DOHH2 (cell line): Measurements from ENCODE around the gene RCAN2.

Experiments
- H3F3A ChIP-seq: fragments of 200-600 bp; sonication (generic), shearing (Covaris generic); 2 replicates; pipeline ENCODE4 v1.6.0; 2016; ENCODE audit warnings: antibody characterized with exemption, mild to moderate bottlenecking; ENCODE audit not compliant: control insufficient read depth, insufficient read depth
- H3K27ac ChIP-seq: fragments of 200-600 bp; sonication (generic); 2 replicates; pipeline ENCODE4 v1.5.1; 2014; ENCODE audit warnings: low read depth, mild to moderate bottlenecking, low read length, moderate library complexity
- H3K27me3 ChIP-seq: fragments of 200-600 bp; sonication (generic); 2 replicates; pipeline ENCODE4 v1.6.1; 2014; ENCODE audit warnings: mild to moderate bottlenecking, low read length, mixed read lengths; ENCODE audit not compliant: control insufficient read depth
- H3K36me3 ChIP-seq: fragments of 200-600 bp; sonication (generic); 2 replicates; pipeline ENCODE4 v1.6.1; 2014; ENCODE audit warnings: mild to moderate bottlenecking, low read length, moderate library complexity, mixed read lengths; ENCODE audit not compliant: control insufficient read depth
- H3K4me1 ChIP-seq: fragments of 200-600 bp; sonication (generic); 2 replicates; pipeline ENCODE4 v1.6.1; 2014; ENCODE audit warnings: mild to moderate bottlenecking, low read length, mixed read lengths; ENCODE audit not compliant: control insufficient read depth
- H3K4me2 ChIP-seq: fragments of 200-600 bp; sonication (generic); 2 replicates; pipeline ENCODE4 v1.6.0; 2014; ENCODE audit warnings: mild to moderate bottlenecking, low read length, moderate library complexity
- H3K4me3 ChIP-seq: fragments of 200-600 bp; sonication (generic); 2 replicates; pipeline ENCODE4 v1.5.1; 2014; ENCODE audit warnings: mild to moderate bottlenecking, low read length, mixed read lengths
- H3K79me2 ChIP-seq: fragments of 200-600 bp; sonication (generic); 2 replicates; pipeline ENCODE4 v1.6.1; 2014; ENCODE audit warnings: mild to moderate bottlenecking, low read length, mixed read lengths; ENCODE audit not compliant: control insufficient read depth
- H3K9me2 ChIP-seq: fragments of 200-600 bp; sonication (generic); replicated peaks from 2 replicates; pipeline ENCODE4 v1.6.1; 2014; ENCODE audit warnings: mild to moderate bottlenecking, low read length, mixed read lengths; ENCODE audit not compliant: control insufficient read depth
- H3K9me3 ChIP-seq: fragments of 200-600 bp; sonication (generic); 2 replicates; pipeline ENCODE4 v1.6.1; 2014; ENCODE audit warnings: antibody characterized with exemption, low read length, mixed read lengths; ENCODE audit not compliant: control insufficient read depth, insufficient read depth
- H4K20me1 ChIP-seq: fragments of 200-600 bp; sonication (generic); 2 replicates; pipeline ENCODE4 v1.6.0; 2014; ENCODE audit warnings: low read depth, mild to moderate bottlenecking, antibody characterized with exemption, low read length, moderate library complexity; ENCODE audit not compliant: control insufficient read depth, insufficient read depth
- EZH2phosphoT487 ChIP-seq: fragments of 200-600 bp; sonication (generic); IDR thresholded peaks from 2 replicates; pipeline ENCODE4 v1.6.1; 2017; ENCODE audit warnings: borderline replicate concordance, mild to moderate bottlenecking, antibody characterized with exemption, low read length, moderate library complexity, mixed read lengths
- TF ChIP-seq, protein P1 (sequence below): fragments of 200-600 bp; sonication (generic); IDR thresholded peaks from one replicate; pipeline ENCODE4 v1.5.1; 2014; ENCODE audit warnings: antibody characterized with exemption, mild to moderate bottlenecking, low read depth, low read length; ENCODE audit not compliant: poor library complexity, severe bottlenecking

Gene RCAN2

DNA sequence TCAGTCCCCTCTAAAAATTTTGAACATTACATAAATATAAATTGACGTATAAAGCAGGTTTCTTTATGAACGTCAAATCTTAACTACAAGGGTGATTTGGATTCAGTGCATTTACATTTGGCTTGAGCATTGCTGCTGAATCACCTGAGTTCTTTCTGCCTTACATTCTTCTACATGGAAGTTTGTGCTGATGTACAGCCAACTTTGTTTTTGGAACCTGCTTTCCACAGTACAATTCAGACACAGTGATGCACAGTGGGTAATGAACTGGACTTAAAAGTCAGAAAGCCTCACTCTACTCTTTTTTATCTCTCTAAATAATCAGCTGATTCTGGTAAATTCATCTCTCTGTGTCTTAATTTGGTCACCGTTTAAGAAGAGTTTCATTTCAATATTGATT is 47.6 kb downstream of the RCAN2 start:
- Histone ChIP-seq H3K4me3 (no peak overlapping the region), H3K4me2 (no peak overlapping the region), H4K20me1 (no peaks in the 10 kb centered on the region), H3K4me1 (no peaks in the 10 kb centered on the region), H3K27ac (no peak overlapping the region), H3K36me3 (no peaks in the 10 kb centered on the region), H3K79me2 (no peaks in the 10 kb centered on the region), H3K9me3 (0 out of 2 replicates have a peak, but pooled peaks cover 6% of the 10 kb centered on the region), H3K27me3 (0 out of 2 replicates have a peak, but pooled peaks cover 3% of the 10 kb centered on the region), H3F3A (no peaks in the 10 kb centered on the region), H3K9me2 (no peaks in the 10 kb centered on the region)
- TF ChIP-seq, protein P1, sequence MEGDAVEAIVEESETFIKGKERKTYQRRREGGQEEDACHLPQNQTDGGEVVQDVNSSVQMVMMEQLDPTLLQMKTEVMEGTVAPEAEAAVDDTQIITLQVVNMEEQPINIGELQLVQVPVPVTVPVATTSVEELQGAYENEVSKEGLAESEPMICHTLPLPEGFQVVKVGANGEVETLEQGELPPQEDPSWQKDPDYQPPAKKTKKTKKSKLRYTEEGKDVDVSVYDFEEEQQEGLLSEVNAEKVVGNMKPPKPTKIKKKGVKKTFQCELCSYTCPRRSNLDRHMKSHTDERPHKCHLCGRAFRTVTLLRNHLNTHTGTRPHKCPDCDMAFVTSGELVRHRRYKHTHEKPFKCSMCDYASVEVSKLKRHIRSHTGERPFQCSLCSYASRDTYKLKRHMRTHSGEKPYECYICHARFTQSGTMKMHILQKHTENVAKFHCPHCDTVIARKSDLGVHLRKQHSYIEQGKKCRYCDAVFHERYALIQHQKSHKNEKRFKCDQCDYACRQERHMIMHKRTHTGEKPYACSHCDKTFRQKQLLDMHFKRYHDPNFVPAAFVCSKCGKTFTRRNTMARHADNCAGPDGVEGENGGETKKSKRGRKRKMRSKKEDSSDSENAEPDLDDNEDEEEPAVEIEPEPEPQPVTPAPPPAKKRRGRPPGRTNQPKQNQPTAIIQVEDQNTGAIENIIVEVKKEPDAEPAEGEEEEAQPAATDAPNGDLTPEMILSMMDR, result no peak
- no peak for TF ChIP-seq EZH2phosphoT487

DNA sequence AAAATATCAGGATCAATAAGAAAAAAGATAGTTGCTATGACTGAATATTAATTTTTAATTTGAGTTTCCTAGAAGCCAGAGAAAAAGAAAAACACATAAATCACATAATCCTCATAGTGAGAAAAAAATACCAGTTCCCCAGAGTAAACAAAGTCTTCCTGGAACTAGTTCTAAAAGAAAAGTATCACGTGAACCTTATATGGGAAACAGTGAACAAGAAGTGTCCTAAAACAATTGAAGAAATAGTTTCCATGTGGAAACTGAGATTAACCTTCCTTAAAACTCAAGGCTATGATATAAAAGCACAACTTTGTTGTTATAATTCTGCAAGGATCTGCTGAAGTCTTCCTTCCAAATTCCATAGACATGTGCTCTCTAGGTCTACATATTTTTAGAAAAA is 50.6 kb downstream of the RCAN2 start:
- no peaks in the 10 kb centered on the region for H3K27me3 ChIP-seq
- H3K9me3 ChIP-seq, result 0 out of 2 replicates have a peak, but pooled peaks cover 4% of the 10 kb centered on the region
- no peaks in the 10 kb centered on the region for H3F3A ChIP-seq
- no peaks in the 10 kb centered on the region for H3K9me2 ChIP-seq
- H3K4me1 ChIP-seq, result no peaks in the 10 kb centered on the region
- no peak overlapping the region for H3K4me3 ChIP-seq
- no peak overlapping the region for H3K4me2 ChIP-seq
- TF ChIP-seq, protein P1, result no peak
- TF ChIP-seq EZH2phosphoT487, result no peak
- H3K36me3 ChIP-seq, result no peaks in the 10 kb centered on the region
- no peaks in the 10 kb centered on the region for H3K79me2 ChIP-seq
- no peak overlapping the region for H3K27ac ChIP-seq
- H4K20me1 ChIP-seq, result no peaks in the 10 kb centered on the region

DNA sequence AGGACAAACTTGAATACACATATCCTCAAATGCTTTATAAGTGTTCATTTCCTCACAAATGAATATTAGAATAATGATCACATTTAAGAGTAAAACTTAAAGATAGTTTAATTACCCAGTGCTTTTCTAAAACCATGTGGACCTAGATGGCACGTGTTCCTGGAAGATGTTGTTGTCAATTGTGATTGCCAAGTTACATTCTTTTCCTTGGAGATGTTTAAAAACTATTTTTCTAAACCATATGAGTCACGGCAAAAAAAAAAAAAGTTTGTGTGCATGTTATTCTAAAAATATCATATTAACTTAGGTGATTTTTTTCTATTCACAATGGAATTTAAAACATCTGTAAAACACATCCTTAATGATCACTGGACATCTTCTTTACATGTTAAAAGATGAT is 51.1 kb downstream of the RCAN2 start:
- no peaks in the 10 kb centered on the region for H3K79me2 ChIP-seq
- no peaks in the 10 kb centered on the region for H3F3A ChIP-seq
- H3K27ac ChIP-seq, result no peak overlapping the region
- no peaks in the 10 kb centered on the region for H3K27me3 ChIP-seq
- no peaks in the 10 kb centered on the region for H4K20me1 ChIP-seq
- H3K9me3 ChIP-seq, result 0 out of 2 replicates have a peak, but pooled peaks cover 2% of the 10 kb centered on the region
- H3K4me3 ChIP-seq, result no peak overlapping the region
- no peaks in the 10 kb centered on the region for H3K36me3 ChIP-seq
- no peaks in the 10 kb centered on the region for H3K4me1 ChIP-seq
- TF ChIP-seq EZH2phosphoT487, result no peak
- TF ChIP-seq, protein P1, result no peak
- no peaks in the 10 kb centered on the region for H3K9me2 ChIP-seq
- no peak overlapping the region for H3K4me2 ChIP-seq
